HG03521 (cell line): ENCODE measurements around the gene HMGXB3.
"Not testable (repeated sequence)": the region's sequence is repeated elsewhere in the genome, so short reads cannot be mapped to it uniquely, and the experiment has no call there.

Source experiments
- ATAC-seq: cut with Tn5 transposase; IDR thresholded peaks from one replicate; pipeline ENCODE4 v1.9.1; 2021; ENCODE audit warnings: mild to moderate bottlenecking, moderate library complexity; ENCODE audit not compliant: unreplicated experiment

The HMGXB3 gene

DNA sequence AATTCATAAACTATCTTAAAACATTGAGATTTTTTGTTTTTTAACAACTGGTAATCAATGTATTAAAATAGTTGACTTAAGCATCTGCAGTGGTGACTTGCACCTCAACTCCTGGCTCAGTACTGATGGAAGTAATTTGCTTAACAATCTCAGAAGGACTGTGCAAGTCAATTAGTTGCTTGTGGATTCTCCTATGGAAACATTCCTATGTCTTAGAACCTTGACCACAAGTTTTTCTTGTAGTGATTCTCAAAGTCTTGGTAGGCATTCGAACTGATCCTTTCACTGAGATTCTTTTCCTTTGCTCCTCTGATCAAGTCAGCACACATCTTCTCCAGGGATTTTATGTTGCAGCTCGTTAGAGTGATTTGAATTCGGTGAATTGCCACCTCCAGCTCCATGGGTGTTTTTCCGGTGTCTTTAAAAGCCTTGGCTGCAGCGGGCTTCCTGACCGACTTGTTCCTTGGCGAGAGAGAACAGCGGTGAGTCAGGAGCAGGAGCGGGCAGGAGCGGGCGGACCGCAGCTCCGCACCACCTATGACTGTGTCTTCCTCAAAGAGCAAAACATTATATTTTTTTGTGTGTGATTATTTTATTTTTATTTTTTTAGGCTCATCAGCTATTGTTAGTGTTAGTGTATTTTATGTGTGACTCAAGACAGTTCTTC is 21.1 kb downstream of the HMGXB3 start:
- no peak for ATAC-seq

DNA sequence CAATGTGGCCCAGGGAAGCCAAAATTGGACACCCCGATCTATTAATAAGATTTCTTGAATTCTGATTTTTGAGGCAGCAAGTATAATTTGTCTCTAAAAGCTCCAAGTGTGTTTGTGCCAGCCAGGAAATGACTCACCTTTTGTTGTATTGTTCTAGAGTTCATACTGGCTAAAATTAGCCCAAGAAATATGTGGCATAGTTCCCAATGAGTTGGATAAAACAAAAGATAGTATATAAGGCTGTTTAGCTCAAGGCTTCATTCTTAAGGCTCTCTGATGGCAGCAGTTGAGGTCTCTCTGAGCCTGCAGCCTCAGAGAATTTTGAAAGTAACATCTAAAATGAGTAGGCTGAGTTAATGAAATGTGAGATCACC is 21.6 kb downstream of the HMGXB3 start:
- no peak for ATAC-seq

DNA sequence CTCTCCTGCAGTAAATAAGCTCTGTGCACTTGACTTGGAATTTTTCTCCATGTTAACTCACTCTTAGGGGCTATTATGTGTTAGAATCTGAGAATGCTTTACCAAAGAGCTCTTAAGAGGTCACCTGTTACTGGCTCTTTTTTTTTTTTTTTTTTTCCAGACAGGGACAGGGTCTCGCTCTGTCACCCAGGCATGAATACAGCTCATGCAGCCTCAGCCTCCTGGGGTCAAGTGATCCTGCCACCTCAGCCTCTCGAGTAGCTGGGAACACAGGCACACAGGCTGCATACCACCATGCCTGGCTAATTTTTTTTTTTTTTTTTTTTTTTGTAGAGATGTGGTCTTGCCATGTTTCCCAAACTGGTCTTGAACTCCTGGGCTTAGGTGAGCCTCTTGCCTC is 22.1 kb downstream of the HMGXB3 start:
- no peak for ATAC-seq

DNA sequence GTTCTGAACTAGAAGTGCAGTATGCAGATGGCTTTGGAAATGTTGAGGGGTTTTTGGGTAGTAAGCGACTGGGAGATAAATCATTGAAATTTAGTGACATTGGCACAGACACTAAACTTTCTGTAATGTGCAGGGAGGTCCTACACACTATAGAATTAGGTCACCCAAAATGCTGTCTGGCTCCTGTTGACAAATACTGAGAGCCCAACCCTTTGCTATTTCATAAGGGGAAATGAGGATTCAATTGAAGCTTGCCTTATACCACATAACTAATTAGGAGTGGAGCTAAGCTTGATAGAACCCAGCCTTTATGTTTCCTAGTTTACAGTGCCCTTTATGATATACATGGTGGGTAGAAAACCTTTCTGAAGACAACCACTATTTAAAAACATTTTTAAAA is 22.6 kb downstream of the HMGXB3 start:
- ATAC-seq, result no peak

DNA sequence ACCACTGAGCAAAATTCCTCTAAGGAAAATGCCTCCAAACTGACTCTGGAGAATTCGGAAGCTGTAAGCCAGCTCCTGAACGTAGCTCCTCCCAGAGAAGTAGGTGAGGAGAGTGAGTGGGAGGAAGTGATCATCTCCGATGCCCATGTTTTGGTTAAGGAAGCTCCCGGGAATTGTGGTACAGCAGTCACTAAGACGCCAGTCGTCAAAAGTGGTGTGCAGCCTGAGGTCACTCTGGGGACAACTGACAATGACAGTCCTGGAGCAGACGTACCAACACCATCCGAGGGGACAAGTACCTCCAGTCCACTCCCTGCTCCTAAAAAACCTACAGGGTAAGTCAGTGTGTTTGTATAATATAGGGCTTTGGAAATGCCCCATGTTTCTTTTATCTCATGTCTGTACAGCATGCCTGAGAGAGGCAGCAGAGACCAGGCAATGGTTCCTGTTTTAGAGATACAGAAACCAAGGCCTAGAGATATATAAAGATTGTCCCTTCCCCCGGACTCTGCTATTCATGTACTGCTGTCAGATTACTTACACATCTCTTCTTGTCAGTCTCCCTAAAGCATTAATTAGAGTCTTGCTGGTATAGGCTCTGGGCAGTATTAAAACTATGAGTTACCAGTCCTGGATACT is 23.9 kb downstream of the HMGXB3 start:
- ATAC-seq, result no peak

DNA sequence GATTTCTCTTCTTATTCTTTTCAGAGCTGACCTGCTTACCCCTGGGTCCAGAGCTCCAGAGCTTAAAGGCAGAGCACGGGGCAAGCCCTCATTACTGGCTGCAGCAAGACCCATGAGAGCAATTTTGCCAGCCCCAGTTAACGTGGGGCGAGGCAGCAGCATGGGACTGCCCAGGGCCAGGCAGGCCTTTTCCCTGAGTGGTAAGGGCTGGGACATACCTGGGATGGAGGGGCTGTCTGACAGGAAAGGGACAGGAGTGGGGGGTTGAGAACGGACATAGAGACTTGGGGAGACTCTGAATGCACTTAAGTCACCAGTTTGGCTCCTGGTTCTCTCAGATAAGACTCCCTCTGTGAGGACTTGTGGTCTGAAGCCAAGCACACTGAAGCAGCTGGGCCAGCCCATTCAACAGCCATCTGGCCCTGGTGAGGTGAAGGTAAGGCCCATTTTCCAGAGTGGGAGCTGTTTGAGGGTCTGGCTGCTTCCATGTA is 26.2 kb downstream of the HMGXB3 start:
- no peak for ATAC-seq

DNA sequence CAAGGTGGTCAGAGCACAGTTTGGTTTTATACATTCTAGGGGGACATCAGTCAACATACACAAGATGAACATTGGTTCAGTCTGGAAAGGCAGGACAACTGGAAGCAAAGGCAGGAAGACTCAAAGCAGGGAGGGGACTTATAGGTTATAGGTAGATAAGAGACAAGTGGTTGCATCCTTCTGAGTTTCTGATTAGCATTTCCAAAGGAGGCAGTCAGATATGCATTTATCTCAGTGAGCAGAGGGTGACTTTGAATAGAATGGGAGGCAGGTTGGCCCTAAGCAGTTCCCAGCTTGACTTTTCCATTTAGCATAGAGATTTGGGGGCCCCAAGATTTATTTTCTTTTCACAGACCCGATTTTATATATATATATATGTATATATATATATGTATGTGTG is 27.5 kb downstream of the HMGXB3 start:
- ATAC-seq, result not testable (repeated sequence)

DNA sequence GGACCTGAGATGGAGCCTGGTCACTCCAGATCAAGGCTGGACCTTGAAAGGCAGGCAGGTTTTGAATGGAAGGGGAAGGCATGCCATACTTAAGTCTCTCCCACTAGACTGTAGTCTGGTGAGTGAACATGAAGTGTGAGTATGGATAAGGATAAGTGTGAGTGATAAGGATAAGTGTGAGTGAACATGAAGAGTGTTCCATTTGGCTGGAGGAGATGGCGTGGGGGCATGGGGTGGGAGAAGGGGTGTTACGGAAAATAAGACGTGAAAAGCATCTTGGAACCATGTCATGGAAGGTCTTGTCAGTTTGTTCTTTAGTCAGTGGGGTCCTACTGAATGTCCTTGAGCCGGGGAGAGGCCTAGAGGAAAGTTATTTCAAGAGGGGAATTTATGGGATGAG is 32.8 kb downstream of the HMGXB3 start:
- ATAC-seq, result no peak

DNA sequence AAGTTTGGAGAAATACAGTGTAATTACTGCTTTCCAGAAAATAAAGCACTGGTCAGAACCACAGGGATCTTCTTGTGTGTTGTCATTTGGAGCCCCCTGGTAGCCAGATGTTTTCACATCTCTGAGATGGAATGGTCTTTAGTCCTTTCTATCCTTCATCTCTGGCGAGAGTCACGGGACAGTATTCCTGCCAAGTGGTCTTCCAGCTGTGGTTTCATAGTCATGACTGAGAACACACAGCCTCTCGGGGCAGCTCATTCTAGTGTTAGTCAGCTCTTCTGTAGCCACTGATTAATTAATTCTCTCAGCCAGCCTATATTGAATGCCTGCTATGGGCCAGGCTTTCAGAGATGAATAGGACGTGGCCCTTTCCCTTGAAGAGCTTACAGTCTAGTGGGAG is 34.1 kb downstream of the HMGXB3 start:
- no peak for ATAC-seq

DNA sequence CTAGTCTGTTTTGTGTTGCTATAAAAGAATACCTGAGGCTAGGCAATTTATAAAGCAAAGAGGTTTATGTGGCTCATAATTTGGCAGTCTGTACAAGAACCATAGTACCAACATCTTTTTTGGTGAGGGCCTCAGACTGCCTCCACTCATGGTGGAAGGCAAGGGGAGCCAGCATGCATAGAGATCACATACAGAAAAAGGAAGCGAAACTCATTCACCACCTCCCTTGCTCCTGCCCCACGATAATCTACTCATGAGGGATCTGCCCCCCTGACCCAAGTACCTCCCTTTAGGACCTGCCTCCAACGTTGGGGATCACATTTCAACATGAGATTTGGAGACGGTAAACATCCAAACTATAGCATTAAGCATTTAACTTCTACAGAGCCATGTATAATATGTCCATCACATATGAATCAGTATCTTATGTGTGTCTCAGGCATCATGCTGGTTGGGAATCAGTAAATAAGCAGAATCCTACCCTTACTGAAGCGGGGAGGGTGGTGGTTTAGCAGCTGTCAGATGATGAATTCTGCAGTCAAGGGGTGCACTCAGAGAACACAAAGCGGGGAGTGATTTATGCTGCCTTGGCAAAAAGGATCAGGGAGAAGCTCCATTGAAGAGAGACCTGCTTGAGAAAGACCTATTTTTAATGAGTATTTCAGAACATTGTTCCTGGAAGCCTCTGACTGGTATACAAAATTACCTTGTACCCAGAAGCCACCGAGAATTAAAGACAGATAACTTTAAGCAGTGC is 34.8 kb downstream of the HMGXB3 start:
- peak; percentile 67 for ATAC-seq

DNA sequence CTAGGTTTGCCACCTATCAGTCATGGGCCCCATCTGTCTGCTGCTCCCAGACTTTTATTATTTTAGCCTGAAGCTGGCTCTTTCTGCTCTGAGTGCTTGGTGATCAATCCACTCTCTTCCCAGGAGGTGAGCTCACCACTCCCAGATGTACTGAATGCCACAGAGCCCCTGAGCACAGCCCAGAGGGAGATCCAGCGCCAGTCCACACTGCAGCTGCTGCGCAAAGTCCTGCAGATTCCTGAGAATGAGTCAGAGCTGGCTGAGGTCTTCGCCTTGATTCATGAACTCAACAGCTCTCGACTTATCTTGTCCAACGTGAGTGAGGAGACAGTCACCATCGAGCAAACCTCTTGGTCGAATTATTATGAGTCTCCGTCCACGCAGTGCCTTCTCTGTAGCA is 36.0 kb downstream of the HMGXB3 start:
- no peak for ATAC-seq

DNA sequence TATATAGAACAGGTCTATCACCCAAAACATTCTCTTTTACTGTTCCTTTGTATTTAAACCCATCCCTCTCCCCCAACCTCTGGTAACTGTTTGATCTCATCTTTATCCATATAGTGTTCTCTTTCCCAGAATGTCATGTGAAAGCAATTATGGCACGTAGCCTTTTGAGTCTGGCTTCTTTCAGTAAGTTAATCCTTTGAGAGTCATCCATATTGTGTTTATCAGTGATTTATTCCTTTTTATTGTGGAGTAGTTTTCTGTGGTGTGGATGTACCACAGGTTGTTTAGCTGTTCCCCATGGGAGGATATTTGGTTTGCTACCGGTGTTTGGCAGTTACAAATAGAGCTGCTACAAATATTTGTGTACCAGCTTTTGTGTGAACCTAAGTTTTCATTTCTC is 38.0 kb downstream of the HMGXB3 start:
- ATAC-seq, result no peak

DNA sequence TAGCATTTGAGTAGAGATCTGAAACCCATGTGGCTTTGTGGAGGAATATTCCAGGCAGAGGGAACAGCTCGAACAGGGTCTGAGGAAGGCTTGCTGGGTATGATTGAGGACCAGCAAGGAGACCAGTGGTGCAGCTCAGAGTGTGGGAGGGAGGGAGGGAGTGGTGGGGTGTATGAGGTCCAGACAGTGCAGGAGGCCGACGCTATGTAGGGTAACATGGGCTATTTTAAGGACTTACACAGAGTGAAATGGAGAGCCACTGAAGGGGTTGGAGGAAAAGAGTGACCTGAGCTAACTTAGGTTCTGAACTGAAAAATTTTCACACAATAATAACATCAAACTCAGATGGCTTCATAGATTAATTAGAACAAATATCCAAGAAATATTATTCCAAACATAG is 41.9 kb downstream of the HMGXB3 start:
- no peak for ATAC-seq

DNA sequence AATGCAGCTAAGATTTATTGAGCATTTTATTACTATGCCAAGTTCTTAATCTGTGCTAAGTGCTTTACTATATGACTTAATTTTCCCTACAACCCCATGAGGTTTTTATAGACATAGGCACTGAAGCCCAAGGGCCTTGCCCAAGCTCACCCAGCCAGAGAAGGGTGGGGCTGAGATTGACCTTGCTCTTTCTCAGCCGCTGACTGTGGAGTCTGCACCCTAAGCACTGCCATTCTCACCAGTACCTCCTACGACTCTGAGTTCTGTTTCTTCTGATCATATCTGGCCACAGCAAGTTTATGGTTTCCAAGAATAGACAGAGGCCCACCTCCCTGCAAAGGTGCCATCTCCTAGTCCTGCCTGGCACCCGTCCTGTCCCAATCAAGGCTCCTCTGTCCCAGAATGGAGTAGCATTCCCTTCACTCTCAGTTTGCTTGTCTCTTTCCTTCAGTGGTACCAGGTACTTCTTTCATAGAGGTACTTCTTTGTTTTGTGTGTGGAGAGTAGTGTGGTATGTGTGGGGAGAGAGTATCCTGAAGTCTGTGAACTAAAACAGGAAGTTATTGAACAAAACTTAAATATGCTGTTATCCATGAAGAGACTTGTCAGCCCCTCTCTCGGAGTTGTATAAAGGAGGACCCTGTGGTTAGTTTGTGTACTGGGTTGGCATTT is 43.3 kb downstream of the HMGXB3 start:
- no peak for ATAC-seq

DNA sequence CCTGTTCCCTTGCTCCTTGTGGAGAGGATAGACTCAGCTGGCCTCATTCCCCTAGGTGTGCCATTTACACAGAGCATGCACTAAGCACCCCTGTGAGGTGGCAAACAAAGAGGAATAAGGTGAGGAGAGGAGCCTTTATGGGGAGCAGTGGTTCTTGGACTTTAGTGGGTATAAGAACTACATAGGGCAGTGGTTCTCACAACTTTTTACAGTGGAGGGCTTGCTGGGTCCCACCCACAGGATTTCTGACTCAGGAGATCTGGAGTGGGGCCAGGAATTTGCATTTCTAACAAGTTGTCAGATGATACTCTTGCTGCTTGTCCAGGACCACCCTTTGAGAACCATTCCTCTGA is 43.8 kb downstream of the HMGXB3 start:
- ATAC-seq, result no peak

DNA sequence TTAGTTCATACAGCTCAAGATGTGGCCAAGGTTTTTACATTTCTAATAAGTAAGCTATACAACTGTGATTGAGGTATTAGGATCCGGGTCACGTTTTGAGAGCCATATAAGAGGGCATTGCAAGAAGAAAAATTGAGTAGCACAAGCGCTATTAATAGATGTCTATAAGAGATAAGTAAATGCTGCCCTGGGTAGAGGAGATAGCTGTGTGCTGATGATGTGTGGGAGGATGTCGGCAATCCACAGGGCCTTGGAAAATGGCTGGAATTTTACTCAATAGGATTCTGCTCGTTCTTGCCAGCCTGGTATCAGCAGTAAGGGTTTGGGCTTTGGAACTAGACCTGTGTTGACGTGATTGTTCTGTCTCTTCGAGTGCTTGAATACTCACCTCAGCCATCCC is 44.2 kb downstream of the HMGXB3 start:
- no peak for ATAC-seq

DNA sequence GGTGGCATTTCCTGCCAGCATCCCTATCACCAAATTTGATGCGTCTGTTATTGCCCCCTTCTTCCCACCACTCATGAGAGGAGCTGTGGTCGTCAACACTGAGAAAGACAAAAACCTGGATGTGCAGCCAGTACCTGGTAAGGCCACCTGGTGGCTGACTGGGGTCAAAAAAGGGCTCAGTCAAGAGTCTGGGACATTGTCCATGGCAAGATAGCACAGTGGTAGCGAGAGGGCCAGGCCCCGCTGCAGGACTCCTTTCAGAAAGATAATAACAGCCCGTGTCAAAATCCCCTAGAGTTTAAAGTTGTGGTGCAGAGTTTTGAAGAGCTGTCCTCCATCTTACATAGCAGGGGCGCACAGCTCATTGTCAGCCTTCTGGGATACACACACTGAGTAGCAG is 45.0 kb downstream of the HMGXB3 start:
- ATAC-seq, result no peak

DNA sequence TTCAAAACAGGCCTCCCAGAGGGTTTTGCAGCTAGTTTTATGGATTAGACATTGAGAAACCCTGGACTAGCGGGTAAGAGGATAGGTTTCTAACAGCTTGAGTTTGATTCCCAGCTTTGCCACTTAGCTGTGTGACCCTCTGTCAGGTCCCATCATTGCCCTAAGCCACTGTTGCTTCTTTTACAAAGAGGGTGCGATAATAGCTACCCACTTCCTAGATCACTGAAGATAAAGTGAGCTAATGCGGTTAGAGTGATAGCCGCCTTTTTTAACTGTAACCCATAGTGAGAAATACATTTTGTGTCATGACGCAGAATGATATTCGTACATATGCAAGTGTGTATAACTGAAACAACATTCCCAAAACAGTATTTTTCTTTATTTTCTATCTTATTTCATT is 45.5 kb downstream of the HMGXB3 start:
- no peak for ATAC-seq

DNA sequence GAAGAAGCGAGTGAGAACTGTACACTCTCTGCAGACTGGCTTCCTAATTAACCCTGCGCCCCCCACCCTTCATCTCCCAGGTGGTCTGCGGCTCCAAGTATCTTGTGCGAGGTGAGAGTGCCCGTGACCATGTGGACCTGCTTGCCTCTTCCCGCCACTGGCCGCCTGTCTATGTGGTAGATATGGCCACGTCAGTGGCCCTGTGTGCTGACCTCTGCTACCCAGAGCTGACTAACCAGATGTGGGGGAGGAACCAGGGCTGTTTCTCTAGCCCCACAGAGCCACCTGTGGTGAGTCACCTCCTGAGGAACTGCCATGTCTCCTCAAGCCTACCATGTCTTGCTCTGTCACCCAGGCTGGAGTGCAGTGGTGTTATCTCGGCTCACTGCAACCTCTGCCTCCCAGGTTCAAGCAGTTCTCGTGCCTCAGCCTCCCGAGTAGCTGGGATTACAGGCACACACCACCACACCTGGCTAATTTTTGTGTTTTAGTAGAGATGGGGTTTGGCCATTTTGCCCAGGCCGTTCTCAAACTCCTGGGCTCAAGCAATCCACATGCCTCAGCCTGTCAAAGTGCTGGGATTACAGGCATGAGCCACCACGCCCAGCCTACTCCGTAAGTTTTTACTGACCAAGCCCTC is 49.8 kb downstream of the HMGXB3 start:
- not testable (repeated sequence) for ATAC-seq

DNA sequence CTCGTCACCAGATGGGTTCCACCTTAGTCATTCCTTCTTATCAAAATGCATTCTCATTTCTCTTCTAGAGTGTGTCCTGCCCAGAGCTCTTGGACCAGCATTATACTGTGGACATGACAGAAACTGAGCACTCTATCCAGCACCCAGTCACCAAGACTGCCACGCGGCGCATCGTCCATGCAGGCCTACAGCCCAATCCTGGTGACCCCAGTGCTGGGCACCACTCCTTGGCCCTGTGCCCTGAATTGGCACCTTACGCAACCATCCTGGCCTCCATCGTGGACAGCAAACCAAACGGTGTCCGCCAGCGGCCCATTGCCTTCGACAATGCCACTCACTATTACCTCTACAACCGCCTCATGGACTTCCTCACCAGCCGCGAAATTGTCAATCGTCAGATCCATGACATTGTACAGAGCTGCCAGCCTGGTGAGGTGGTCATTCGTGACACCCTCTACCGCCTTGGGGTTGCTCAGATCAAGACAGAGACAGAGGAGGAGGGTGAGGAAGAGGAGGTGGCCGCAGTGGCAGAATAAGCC is 51.2 kb downstream of the HMGXB3 start:
- ATAC-seq, result no peak
